ENCODE data around the gene FKBP1A.

The FKBP1A gene
- 48.0 to 236 (median 128) reads per million in 17 experiments for total RNA-seq

GRCh38 chr20:1392693-1393506, at the start of gene FKBP1A:
FKBP1A (minus strand) TSS chr20:1393054; CDS start chr20:1392998, 56 bp downstream.
- peak; percentile 94 to 97 (median 95) for DNase-seq

GRCh38 chr20:1442304-1442703, 49.5 kb upstream of the FKBP1A start:
- no peak for DNase-seq

GRCh38 chr20:1441133-1441532, 48.3 kb upstream of the FKBP1A start:
- no peak for DNase-seq

- DNase-seq, result peak in 2 of 4 experiments; percentile 31 to 40
Observed at GRCh38 chr20:1440024-1440423, 47.2 kb upstream of the FKBP1A start.

- DNase-seq, result peak in 2 of 4 experiments; percentile 14 to 27
Observed at GRCh38 chr20:1438361-1438760, 45.5 kb upstream of the FKBP1A start.

GRCh38 chr20:1437235-1437904, 44.5 kb upstream of the FKBP1A start:
- peak; percentile 76 to 89 (median 82) for DNase-seq

- DNase-seq, result no peak
Observed at GRCh38 chr20:1436263-1436662, 43.4 kb upstream of the FKBP1A start.

- DNase-seq, result no peak
Observed at GRCh38 chr20:1435337-1435699, 42.5 kb upstream of the FKBP1A start.

- peak; percentile 81 to 92 (median 87) for DNase-seq
Observed at GRCh38 chr20:1434571-1435336, 41.9 kb upstream of the FKBP1A start.

- no peak for DNase-seq
Observed at GRCh38 chr20:1431158-1431557, 38.3 kb upstream of the FKBP1A start.

GRCh38 chr20:1430004-1430451, 37.2 kb upstream of the FKBP1A start:
- DNase-seq, result peak; percentile 63 to 87 (median 84)

- DNase-seq, result no peak
Observed at GRCh38 chr20:1429143-1429728, 36.4 kb upstream of the FKBP1A start.

GRCh38 chr20:1427457-1428054, 34.7 kb upstream of the FKBP1A start:
- no peak for DNase-seq

GRCh38 chr20:1426231-1426849, 33.5 kb upstream of the FKBP1A start:
- no peak for DNase-seq

GRCh38 chr20:1424336-1424735, 31.5 kb upstream of the FKBP1A start:
- DNase-seq, result no peak

- DNase-seq, result peak; percentile 47 to 77 (median 71)
Observed at GRCh38 chr20:1423625-1424106, 30.8 kb upstream of the FKBP1A start.

GRCh38 chr20:1423206-1423605, 30.4 kb upstream of the FKBP1A start:
- no peak for DNase-seq

GRCh38 chr20:1422753-1423152, 29.9 kb upstream of the FKBP1A start:
- DNase-seq, result no peak

- no peak for DNase-seq
Observed at GRCh38 chr20:1420066-1420465, 27.2 kb upstream of the FKBP1A start.

GRCh38 chr20:1418350-1418749, 25.5 kb upstream of the FKBP1A start:
- no peak for DNase-seq

GRCh38 chr20:1417790-1418189, 24.9 kb upstream of the FKBP1A start:
- DNase-seq, result no peak

GRCh38 chr20:1417273-1417672, 24.4 kb upstream of the FKBP1A start:
- no peak for DNase-seq

Data from suppressor macrophage (primary cell).